Natural killer cell (primary cell): Measurements from ENCODE around the gene RUSF1. TPM values are rescaled to one million over a fixed set of nuclear protein-coding genes. Genes with fewer than 3 reads are reported as not detected.

Experiments used
- ATAC-seq, 3 donors: fragments of 150-1000 bp in 2 of 3; fragments of 200-7000 bp in 1 of 3; cut with Tn5 transposase; 1 replicate in 1 of 3; 2 replicates in 2 of 3; pipeline ENCODE4 v1.10.0; 2021; ENCODE audit warnings: mild to moderate bottlenecking in 2 of 3, moderate library complexity in 2 of 3
- DNase-seq, 2 donors: peaks; one replicate each; pipeline versions ENCODE4 v3.0.0 to v3.0.0-alpha.2; 2013 to 2021; ENCODE audit warnings: mixed read lengths in 1 of 2
- H3K27ac ChIP-seq: one replicate; pipeline ENCODE4 v1.5.1; 2013; ENCODE audit warnings: mild to moderate bottlenecking, low read length
- H3K27me3 ChIP-seq: one replicate; pipeline ENCODE4 v1.6.1; 2013; ENCODE audit warnings: low read length; ENCODE audit not compliant: control insufficient read depth, insufficient read depth
- H3K36me3 ChIP-seq: one replicate; pipeline ENCODE4 v1.6.1; 2013; ENCODE audit warnings: low read length; ENCODE audit not compliant: control insufficient read depth, insufficient read depth
- H3K4me1 ChIP-seq: one replicate; pipeline ENCODE4 v1.6.1; 2013; ENCODE audit warnings: low read length; ENCODE audit not compliant: control insufficient read depth, insufficient read depth
- H3K4me3 ChIP-seq: one replicate; pipeline ENCODE4 v1.5.1; 2013; ENCODE audit warnings: low read length
- H3K9me3 ChIP-seq: one replicate; pipeline ENCODE4 v1.6.1; 2013; ENCODE audit warnings: low read length; ENCODE audit not compliant: control insufficient read depth, insufficient read depth
- H3K27ac Mint-ChIP-seq, 2 donors: one replicate each; pipeline ENCODE4 v1.8.0; 2022; ENCODE audit warnings: mild to moderate bottlenecking in 2 of 2, mixed read lengths in 2 of 2, moderate library complexity in 1 of 2
- H3K27me3 Mint-ChIP-seq, 2 donors: one replicate each; pipeline ENCODE4 v1.8.0; 2022; ENCODE audit warnings: low read depth in 2 of 2, mixed read lengths in 2 of 2
- H3K36me3 Mint-ChIP-seq: one replicate; pipeline ENCODE4 v1.8.0; 2022; ENCODE audit warnings: mixed read lengths
- H3K4me1 Mint-ChIP-seq, 2 donors: one replicate each; pipeline ENCODE4 v1.8.0; 2022; ENCODE audit warnings: mixed read lengths in 2 of 2
- H3K4me3 Mint-ChIP-seq: one replicate; pipeline ENCODE4 v1.8.0; 2022; ENCODE audit warnings: mild to moderate bottlenecking, moderate library complexity, mixed read lengths
- H3K9me3 Mint-ChIP-seq, 2 donors: one replicate each; pipeline ENCODE4 v1.8.0; 2022; ENCODE audit warnings: mixed read lengths in 2 of 2
- CTCF ChIP-seq: fragments of 200-600 bp; IDR thresholded peaks from one replicate; pipeline ENCODE4 v1.8.0; 2022; ENCODE audit warnings: antibody characterized with exemption
- WGBS: methylation state at CpG from one replicate; pipeline ENCODE4 v1.1.7; 2013; ENCODE audit warnings: missing lambda C conversion rate; ENCODE audit not compliant: insufficient coverage; 5-methylcytosine and 5-hydroxymethylcytosine counted together
- intact Hi-C: fragments of 100-400 bp; cut with micrococcal nuclease; formaldehyde crosslinking; loops from one replicate; pipeline ENCODE4 v1.14.2; 2022
- total RNA-seq, 4 donors: library from RNA; stranded (reverse); fragments of 120-200 nt in 1 of 4; gene quantifications; one replicate each; pipeline versions ENCODE4 v1.2.3 to v1.2.4, GENCODE V29; 2013 to 2022

RUSF1 gene
- total RNA-seq, 3 donors from 2014 or later (not counting 1 experiment from before 2014, with no cell fraction given): 50.2 to 61.5 (median 51.9) TPM

GRCh38 chr16:31475946-31476302 is 32.3 kb downstream of the RUSF1 start:
- intact Hi-C loops: no loop called here
- TF ChIP-seq CTCF: no peak
- peak overlapping the region in 1 of 2 donors; percentile 81 for H3K27ac Mint-ChIP-seq

DNA sequence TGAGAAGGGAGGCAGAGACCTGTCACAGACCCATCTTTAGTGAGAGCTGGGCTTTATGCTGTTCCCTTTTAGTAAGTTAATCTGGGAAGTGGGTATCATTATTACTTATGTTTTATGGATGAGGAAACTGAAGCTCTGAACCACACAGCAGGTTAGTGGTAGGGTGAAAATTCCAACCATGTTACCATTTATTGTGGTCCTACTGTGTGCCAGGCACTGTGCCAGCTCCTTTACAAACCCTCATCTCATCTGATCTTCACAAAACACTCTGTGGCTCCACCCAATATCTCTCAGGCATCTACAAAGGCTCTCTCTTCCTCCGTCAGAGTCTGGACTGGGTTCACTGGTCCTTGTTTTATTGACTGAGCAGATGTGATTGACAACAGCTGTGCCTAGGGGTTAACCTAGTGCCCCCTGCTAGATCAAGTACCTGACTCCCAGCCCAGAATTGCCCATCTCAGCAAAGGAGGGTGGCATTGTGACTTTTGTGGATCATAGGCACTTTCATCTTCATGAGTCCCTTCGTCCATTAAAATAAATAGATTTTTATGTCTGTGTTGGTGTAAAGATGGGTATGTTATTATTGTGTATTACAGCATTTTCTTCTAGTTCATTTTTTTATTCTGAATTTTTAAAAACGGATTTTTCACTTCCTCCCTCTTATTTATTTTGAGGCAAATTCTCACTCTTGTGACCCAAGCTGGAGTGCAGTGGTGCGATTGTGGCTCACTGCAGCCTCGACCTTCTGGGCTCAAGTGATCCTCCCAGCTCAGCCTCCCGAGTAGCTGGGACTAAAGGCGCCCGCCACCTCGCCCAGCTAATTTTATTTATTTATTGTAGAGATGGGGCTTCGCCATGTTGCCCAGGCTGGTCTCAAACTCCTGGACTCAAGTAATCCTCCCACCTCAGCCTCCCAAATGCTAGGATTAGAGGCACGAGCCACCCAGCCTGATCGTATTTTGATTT is 33.1 kb downstream of the RUSF1 start:
- peaks cover 5 to 30% of the 10 kb centered on the region in 2 donors for H3K4me1 Mint-ChIP-seq
- DNase-seq (no peak), ATAC-seq (no peak)
- H3K4me3 ChIP-seq: no peak overlapping the region
- no peak overlapping the region for H3K27ac Mint-ChIP-seq
- intact Hi-C loops: no loop called here
- H3K36me3 ChIP-seq: no peaks in the 10 kb centered on the region
- TF ChIP-seq CTCF: no peak
- no peak overlapping the region for H3K27ac ChIP-seq
- H3K9me3 ChIP-seq: no peaks in the 10 kb centered on the region
- 90% methylated on average over 7 of the region's 12 CpGs for WGBS
- no peaks in the 10 kb centered on the region for H3K9me3 Mint-ChIP-seq
- peak overlapping the region; percentile 13 for H3K4me3 Mint-ChIP-seq
- peaks cover 0 to 23% of the 10 kb centered on the region in 2 donors for H3K27me3 Mint-ChIP-seq
- no peaks in the 10 kb centered on the region for H3K36me3 Mint-ChIP-seq
- peaks cover 12% of the 10 kb centered on the region for H3K27me3 ChIP-seq
- peaks cover 37% of the 10 kb centered on the region for H3K4me1 ChIP-seq

More at GRCh38 chr16:31475946-31476302, 32.3 kb downstream of the RUSF1 start:
- ATAC-seq: no peak
- H3K4me3 Mint-ChIP-seq: peak overlapping the region; percentile 86
- H3K36me3 Mint-ChIP-seq: no peaks in the 10 kb centered on the region
- H3K9me3 Mint-ChIP-seq: no peaks in the 10 kb centered on the region
- 72% methylated on average over 26 of the region's 26 CpGs for WGBS
- H3K4me3 ChIP-seq: peak overlapping the region; percentile 60
- H3K27me3 ChIP-seq: peaks cover 12% of the 10 kb centered on the region
- H3K9me3 ChIP-seq: no peaks in the 10 kb centered on the region
- H3K4me1 Mint-ChIP-seq: peaks cover 5 to 30% of the 10 kb centered on the region in 2 donors
- H3K27ac ChIP-seq: no peak overlapping the region
- H3K36me3 ChIP-seq: no peaks in the 10 kb centered on the region
- peaks cover 0 to 21% of the 10 kb centered on the region in 2 donors for H3K27me3 Mint-ChIP-seq
- peaks cover 37% of the 10 kb centered on the region for H3K4me1 ChIP-seq
- no peak for DNase-seq

DNA sequence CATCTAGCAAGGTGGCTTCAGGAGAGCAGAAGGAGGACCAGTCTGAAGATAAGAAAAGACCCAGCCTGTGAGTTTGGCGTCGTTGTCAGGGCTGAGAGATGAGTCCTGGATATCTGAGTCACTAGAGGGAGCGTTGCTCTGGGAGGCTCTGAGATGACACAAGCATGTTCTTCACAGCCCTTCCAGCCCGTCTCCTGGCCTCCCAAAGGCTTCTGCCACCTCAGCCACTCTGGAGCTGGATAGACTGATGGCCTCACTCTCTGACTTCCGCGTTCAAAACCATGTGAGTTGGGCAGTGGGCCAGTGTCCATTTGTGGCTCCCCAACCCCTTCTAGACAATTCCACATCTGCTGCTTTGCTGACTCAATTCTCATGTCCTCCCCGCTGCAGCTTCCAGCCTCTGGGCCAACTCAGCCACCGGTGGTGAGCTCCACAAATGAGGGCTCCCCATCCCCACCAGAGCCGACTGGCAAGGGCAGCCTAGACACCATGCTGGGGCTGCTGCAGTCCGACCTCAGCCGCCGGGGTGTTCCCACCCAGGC is 33.9 kb downstream of the RUSF1 start:
- H3K36me3 ChIP-seq: no peaks in the 10 kb centered on the region
- H3K9me3 ChIP-seq: no peaks in the 10 kb centered on the region
- Mint-ChIP-seq H3K9me3 (no peaks in the 10 kb centered on the region), H3K27me3 (peaks cover 0 to 23% of the 10 kb centered on the region in 2 donors), H3K27ac (no peak overlapping the region), H3K36me3 (no peaks in the 10 kb centered on the region), H3K4me1 (peaks cover 5 to 30% of the 10 kb centered on the region in 2 donors), H3K4me3 (no peak overlapping the region)
- intact Hi-C loops: no loop called here
- DNase-seq (no peak), ATAC-seq (no peak)
- H3K27me3 ChIP-seq: peaks cover 12% of the 10 kb centered on the region
- no peak overlapping the region for H3K27ac ChIP-seq
- WGBS: 90% methylated on average over 12 of the region's 12 CpGs
- peaks cover 37% of the 10 kb centered on the region for H3K4me1 ChIP-seq
- no peak overlapping the region for H3K4me3 ChIP-seq
- TF ChIP-seq CTCF: no peak
